Keratinocyte (primary cell): ENCODE results near the gene ME1. TPM values are rescaled to one million over a fixed set of nuclear protein-coding genes. Genes with fewer than 3 reads are reported as not detected.

Experiments
- DNase-seq: peaks from one replicate; pipeline ENCODE4 v3.0.0-alpha.2; 2011; ENCODE audit warnings: low read depth, missing footprints, low spot score
- FAIRE-seq: peaks from 2 replicates; lab custom pipeline; 2011; peaks lifted over from hg19 to GRCh38; lab: Jason Lieb, UNC
- H2AFZ ChIP-seq: 2 replicates; pipeline ENCODE4 v1.6.0; 2012; ENCODE audit warnings: low read length, control low read depth, inconsistent platforms; ENCODE audit not compliant: control insufficient read depth
- H3K27ac ChIP-seq: 2 replicates; pipeline ENCODE4 v1.5.1; 2011; ENCODE audit warnings: low read length; ENCODE audit not compliant: control insufficient read depth, insufficient read depth
- H3K27me3 ChIP-seq: 3 replicates; pipeline ENCODE4 v1.6.0; 2011; ENCODE audit warnings: low read length; ENCODE audit not compliant: control insufficient read depth, insufficient read depth; ENCODE audit errors: extremely low read depth
- H3K36me3 ChIP-seq, 2 experiments: 2 replicates in 1 of 2; 3 replicates in 1 of 2; pipeline ENCODE4 v1.5.1; 2011; ENCODE audit warnings: low read length in 2 of 2, mild to moderate bottlenecking in 1 of 2; ENCODE audit not compliant: control insufficient read depth in 2 of 2, insufficient read depth in 2 of 2; ENCODE audit errors: extremely low read depth in 1 of 2
- H3K4me1 ChIP-seq: 3 replicates; pipeline ENCODE4 v1.5.1; 2011; ENCODE audit warnings: low read length; ENCODE audit not compliant: control insufficient read depth, insufficient read depth; ENCODE audit errors: extremely low read depth
- H3K4me2 ChIP-seq: 3 replicates; pipeline ENCODE4 v1.6.0; 2011; ENCODE audit warnings: low read depth, low read length; ENCODE audit not compliant: control insufficient read depth, insufficient read depth; ENCODE audit errors: extremely low read depth
- H3K4me3 ChIP-seq, 3 experiments: fragments of 200-600 bp in 1 of 3; sonication (generic) in 1 of 3; 2 replicates in 2 of 3; 3 replicates in 1 of 3; pipeline ENCODE4 v1.5.1; 2011 to 2016; ENCODE audit warnings: low read length in 3 of 3, mild to moderate bottlenecking in 3 of 3, control low read depth in 2 of 3, inconsistent platforms in 1 of 3, low read depth in 1 of 3, mixed read lengths in 1 of 3, mixed run types in 1 of 3, moderate library complexity in 1 of 3; ENCODE audit not compliant: control insufficient read depth in 2 of 3, insufficient read depth in 2 of 3; ENCODE audit errors: extremely low read depth in 1 of 3
- H3K79me2 ChIP-seq: 2 replicates; pipeline ENCODE4 v1.6.0; 2012; ENCODE audit warnings: low read length; ENCODE audit not compliant: control insufficient read depth, insufficient read depth
- H3K9ac ChIP-seq: 3 replicates; pipeline ENCODE4 v1.6.0; 2011; ENCODE audit warnings: low read length; ENCODE audit not compliant: control insufficient read depth, insufficient read depth; ENCODE audit errors: extremely low read depth
- H3K9me1 ChIP-seq: 3 replicates; pipeline ENCODE4 v1.6.0; 2011; ENCODE audit warnings: low read length; ENCODE audit not compliant: control insufficient read depth, insufficient read depth; ENCODE audit errors: extremely low read depth
- H3K9me3 ChIP-seq: 2 replicates; pipeline ENCODE4 v1.5.1; 2012; ENCODE audit warnings: low read depth, low read length; ENCODE audit not compliant: control insufficient read depth
- H4K20me1 ChIP-seq: 3 replicates; pipeline ENCODE4 v1.6.0; 2011; ENCODE audit warnings: low read length; ENCODE audit not compliant: control insufficient read depth, insufficient read depth; ENCODE audit errors: extremely low read depth
- EZH2 ChIP-seq: IDR thresholded peaks from one replicate; pipeline ENCODE4 v1.6.1; 2012; ENCODE audit warnings: inconsistent platforms, mild to moderate bottlenecking, low read length, moderate library complexity
- dilution Hi-C: fragments of 300-500 bp; cut with MboI; formaldehyde crosslinking; loops from one replicate; pipeline ENCODE4 v1.7.0; 2020; ENCODE audit warnings: low sequenced_read_pairs; ENCODE audit not compliant: extremely low pct_ligation_motif_present
- polyA plus RNA-seq, 5 experiments: library from polyadenylated mRNA; depleted of rRNA in 3 of 5; stranded (reverse) in 3 of 5; stranded (forward) in 1 of 5; unstranded in 1 of 5; fragments of >200 nt; gene quantifications; 1 replicate in 1 of 5; 2 replicates in 3 of 5; 3 replicates in 1 of 5; pipeline versions ENCODE4 v1.2.1 to v1.2.3, GENCODE V29; 2011 to 2012; ENCODE audit warnings: missing spikeins in 2 of 5, low read depth in 1 of 5, low replicate concordance in 1 of 5
- TF ChIP-seq, protein P1 (sequence below), 3 experiments: IDR thresholded peaks in 1 of 3; conservative IDR thresholded peaks in 1 of 3; optimal IDR thresholded peaks in 1 of 3; 2 replicates in 2 of 3; 3 replicates in 1 of 3; pipeline versions ENCODE3 to v1.5.1; 2011; ENCODE audit warnings: low read length in 3 of 3, mild to moderate bottlenecking in 3 of 3, moderate library complexity in 2 of 3, control low read depth in 1 of 3, inconsistent platforms in 1 of 3; ENCODE audit not compliant: insufficient read depth in 2 of 3; ENCODE audit errors: extremely low read depth in 1 of 3

ME1 gene
- polyA plus RNA-seq, 1 donor (not counting 4 experiments of a cell fraction or from before 2014, with no cell fraction given): 27.7 TPM

GRCh38 chr6:83443516-83443915, 12.7 kb upstream of the ME1 start:
- Histone ChIP-seq H3K4me2 (no peak overlapping the region), H2AFZ (no peak overlapping the region), H3K9me1 (no peaks in the 10 kb centered on the region), H3K9me3 (no peaks in the 10 kb centered on the region), H3K9ac (no peak overlapping the region), H3K4me3 (no peak overlapping the region), H3K4me1 (no peaks in the 10 kb centered on the region), H3K27me3 (no peaks in the 10 kb centered on the region), H3K79me2 (no peaks in the 10 kb centered on the region), H3K27ac (no peak overlapping the region), H3K36me3 (no peaks in the 10 kb centered on the region), H4K20me1 (no peaks in the 10 kb centered on the region)
- no peak for TF ChIP-seq EZH2
- TF ChIP-seq, protein P1, sequence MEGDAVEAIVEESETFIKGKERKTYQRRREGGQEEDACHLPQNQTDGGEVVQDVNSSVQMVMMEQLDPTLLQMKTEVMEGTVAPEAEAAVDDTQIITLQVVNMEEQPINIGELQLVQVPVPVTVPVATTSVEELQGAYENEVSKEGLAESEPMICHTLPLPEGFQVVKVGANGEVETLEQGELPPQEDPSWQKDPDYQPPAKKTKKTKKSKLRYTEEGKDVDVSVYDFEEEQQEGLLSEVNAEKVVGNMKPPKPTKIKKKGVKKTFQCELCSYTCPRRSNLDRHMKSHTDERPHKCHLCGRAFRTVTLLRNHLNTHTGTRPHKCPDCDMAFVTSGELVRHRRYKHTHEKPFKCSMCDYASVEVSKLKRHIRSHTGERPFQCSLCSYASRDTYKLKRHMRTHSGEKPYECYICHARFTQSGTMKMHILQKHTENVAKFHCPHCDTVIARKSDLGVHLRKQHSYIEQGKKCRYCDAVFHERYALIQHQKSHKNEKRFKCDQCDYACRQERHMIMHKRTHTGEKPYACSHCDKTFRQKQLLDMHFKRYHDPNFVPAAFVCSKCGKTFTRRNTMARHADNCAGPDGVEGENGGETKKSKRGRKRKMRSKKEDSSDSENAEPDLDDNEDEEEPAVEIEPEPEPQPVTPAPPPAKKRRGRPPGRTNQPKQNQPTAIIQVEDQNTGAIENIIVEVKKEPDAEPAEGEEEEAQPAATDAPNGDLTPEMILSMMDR (optimal IDR thresholded peaks at IDR 0.05 in 1 of 3, IDR thresholded peaks at IDR 0.05 in 1 of 3, conservative IDR thresholded peaks at IDR 0.05 in 1 of 3; ENCODE audit: extremely low read depth in 1 of 3, insufficient read depth in 2 of 3, low read length in 3 of 3): no peak
- dilution Hi-C loops: no loop called here
- DNase-seq (no peak), FAIRE-seq (no peak)

DNA sequence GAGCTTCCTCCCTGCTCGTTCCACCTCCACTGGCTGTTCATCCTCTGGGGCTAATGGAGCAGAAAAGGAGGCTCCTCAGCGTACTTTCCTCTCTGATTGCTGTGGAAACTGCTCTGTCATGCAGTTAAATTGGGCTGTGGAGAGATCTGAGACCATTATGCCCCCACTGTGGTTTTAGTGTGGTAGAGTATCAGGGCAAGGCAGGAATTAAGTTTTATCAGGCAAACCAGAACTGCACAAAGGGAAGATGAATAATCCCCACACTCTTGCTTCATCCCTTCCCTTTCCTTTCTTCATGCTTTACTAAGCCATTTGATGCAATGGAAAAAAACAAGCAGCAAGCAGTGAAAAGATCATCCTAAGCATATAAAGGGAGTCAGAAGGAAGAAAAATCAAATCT, 11.9 kb upstream of the ME1 start:
- H3K27ac ChIP-seq: no peak overlapping the region

More for the DNA sequence above, 11.9 kb upstream of the ME1 start:
- H3K4me3 ChIP-seq: no peak overlapping the region
- no peaks in the 10 kb centered on the region for H3K9me3 ChIP-seq
- DNase-seq (no peak), FAIRE-seq (no peak)
- H3K79me2 ChIP-seq: no peaks in the 10 kb centered on the region
- H3K36me3 ChIP-seq: no peaks in the 10 kb centered on the region
- no peaks in the 10 kb centered on the region for H3K4me1 ChIP-seq
- dilution Hi-C loops: no loop called here
- TF ChIP-seq, protein P1 (optimal IDR thresholded peaks at IDR 0.05 in 1 of 3, IDR thresholded peaks at IDR 0.05 in 1 of 3, conservative IDR thresholded peaks at IDR 0.05 in 1 of 3; ENCODE audit: extremely low read depth in 1 of 3, insufficient read depth in 2 of 3, low read length in 3 of 3): no peak
- TF ChIP-seq EZH2: no peak
- H3K9ac ChIP-seq: no peak overlapping the region
- H4K20me1 ChIP-seq: no peaks in the 10 kb centered on the region
- H2AFZ ChIP-seq: no peak overlapping the region
- no peaks in the 10 kb centered on the region for H3K27me3 ChIP-seq
- no peaks in the 10 kb centered on the region for H3K9me1 ChIP-seq
- no peak overlapping the region for H3K4me2 ChIP-seq
